SK-N-MC (cell line): ENCODE data around the gene NTRK1.

Source experiments
- EZH2 ChIP-seq: fragments of 200-600 bp; sonication (generic); IDR thresholded peaks from one replicate; pipeline ENCODE4 v1.6.1; 2017; ENCODE audit warnings: antibody characterized with exemption
- POLR2AphosphoS5 ChIP-seq: IDR thresholded peaks from 2 replicates; pipeline ENCODE4 v1.6.1; 2012; ENCODE audit warnings: mild to moderate bottlenecking, low read depth, low read length, borderline replicate concordance

- TF ChIP-seq EZH2 (no peak), POLR2AphosphoS5 (no peak)
Measured at GRCh38 chr1:156914440-156914856, 53.8 kb downstream of the NTRK1 start.
